Measurements from ENCODE around the gene SDK1.

SDK1 gene

GRCh38 chr7:3537210-3537875 lies 236.3 kb downstream of the SDK1 start:
- Histone ChIP-seq H3K4me1 (ENCODE audit: control insufficient read depth, insufficient read depth, low read length) (peaks cover 7% of the 10 kb centered on the region), H3K27ac (ENCODE audit: extremely low read depth, low read depth, low read length) (no peak overlapping the region), H3K36me3 (ENCODE audit: control insufficient read depth in 2 of 2, insufficient read depth in 1 of 2, low read length in 2 of 2) (no peaks in the 10 kb centered on the region), H3K4me3 (ENCODE audit: low read depth, low read length) (no peak overlapping the region), H3K9me3 (ENCODE audit: control insufficient read depth, insufficient read depth, low read depth, low read length) (no peaks in the 10 kb centered on the region)
- TF ChIP-seq ZNF433 (tag by site-specific recombination; IDR thresholded peaks at IDR 0.05; ENCODE audit: low read depth) (no peak), ZBTB17 (tag by site-specific recombination; IDR thresholded peaks at IDR 0.05) (no peak), ZNF341 (tag by site-specific recombination; IDR thresholded peaks at IDR 0.05; ENCODE audit: low read depth) (no peak), ZFP3 (tag by site-specific recombination; IDR thresholded peaks at IDR 0.05; ENCODE audit: low read depth) (no peak), ZNF248 (tag by site-specific recombination; IDR thresholded peaks at IDR 0.05) (no peak), ZFP41 (tag by site-specific recombination; IDR thresholded peaks at IDR 0.05; ENCODE audit: borderline replicate concordance) (no peak), ZNF2 (tag by site-specific recombination; IDR thresholded peaks at IDR 0.05) (no peak), ZNF112 (tag by site-specific recombination; IDR thresholded peaks at IDR 0.05) (no peak), ZNF146 (tag by site-specific recombination; IDR thresholded peaks at IDR 0.05) (no peak), ZNF561 (tag by site-specific recombination; IDR thresholded peaks at IDR 0.05; ENCODE audit: borderline replicate concordance) (no peak), ZSCAN30 (tag by site-specific recombination; IDR thresholded peaks at IDR 0.05) (no peak), ZNF391 (tag by site-specific recombination; IDR thresholded peaks at IDR 0.05; ENCODE audit: borderline replicate concordance, low read depth) (no peak), ZBTB49 (tag by site-specific recombination; IDR thresholded peaks at IDR 0.05; ENCODE audit: low read depth) (no peak), ZNF473 (tag by site-specific recombination; IDR thresholded peaks at IDR 0.05) (no peak), ZNF16 (tag by site-specific recombination; IDR thresholded peaks at IDR 0.05; ENCODE audit: low read depth) (no peak), SP7 (tag by site-specific recombination; IDR thresholded peaks at IDR 0.05) (no peak)
- ChIA-PET CTCF (no interaction called here), POLR2A (no interaction called here)

GRCh38 chr7:3538041-3538440 lies 237.0 kb downstream of the SDK1 start:
- POLR2A ChIA-PET = no interaction called here
- peaks cover 6% of the 10 kb centered on the region for H3K4me1 ChIP-seq (ENCODE audit: control insufficient read depth, insufficient read depth, low read length)
- H3K36me3 ChIP-seq (ENCODE audit: control insufficient read depth in 2 of 2, insufficient read depth in 1 of 2, low read length in 2 of 2) = no peaks in the 10 kb centered on the region
- no peak overlapping the region for H3K27ac ChIP-seq (ENCODE audit: extremely low read depth, low read depth, low read length)
- H3K9me3 ChIP-seq (ENCODE audit: control insufficient read depth, insufficient read depth, low read depth, low read length) = no peaks in the 10 kb centered on the region
- TF ChIP-seq ZNF837 (tag by site-specific recombination; IDR thresholded peaks at IDR 0.05) = no peak
- no peak for TF ChIP-seq ZNF24 (tag by site-specific recombination; IDR thresholded peaks at IDR 0.05)
- TF ChIP-seq ZNF112 (tag by site-specific recombination; IDR thresholded peaks at IDR 0.05) = no peak
- TF ChIP-seq ZNF404 (tag by site-specific recombination; IDR thresholded peaks at IDR 0.05) = no peak
- no peak for TF ChIP-seq ZNF184 (tag by site-specific recombination; IDR thresholded peaks at IDR 0.05)
- TF ChIP-seq ZNF658 (tag by site-specific recombination; IDR thresholded peaks at IDR 0.05) = no peak
- no peak for TF ChIP-seq ZNF133 (tag by site-specific recombination; IDR thresholded peaks at IDR 0.05)
- TF ChIP-seq ZNF692 (tag by site-specific recombination; IDR thresholded peaks at IDR 0.05) = no peak
- no peak for TF ChIP-seq KLF8 (tag by site-specific recombination; IDR thresholded peaks at IDR 0.05)
- CTCF ChIA-PET = no interaction called here
- no peak overlapping the region for H3K4me3 ChIP-seq (ENCODE audit: low read depth, low read length)

Measured in HEK293 (cell line).